Lower leg skin (tissue), 3 donors: ENCODE data around the gene TMEFF1.

Source experiments
- CTCF ChIP-seq, 3 donors: fragments of 450-650 bp; IDR thresholded peaks; one replicate each; pipeline ENCODE4 v1.5.1; 2016; ENCODE audit warnings: antibody characterized with exemption in 3 of 3, mild to moderate bottlenecking in 3 of 3, moderate library complexity in 2 of 3
- POLR2A ChIP-seq, 2 donors: fragments of 450-650 bp; IDR thresholded peaks; one replicate each; pipeline ENCODE4 v1.6.1; 2016 to 2017; ENCODE audit warnings: antibody characterized with exemption in 2 of 2, mild to moderate bottlenecking in 1 of 2, moderate library complexity in 1 of 2

- TF ChIP-seq CTCF (IDR thresholded peaks at IDR 0.05), result no peak
- no peak for TF ChIP-seq POLR2A (IDR thresholded peaks at IDR 0.05)
Measured at GRCh38 chr9:100466829-100467221, 6.1 kb upstream of the TMEFF1 start.
